ENCODE measurements around the gene CAMK2D. TPM values are rescaled to one million over a fixed set of nuclear protein-coding genes. Genes with fewer than 3 reads are reported as not detected.

CAMK2D gene
- total and polyA plus RNA-seq, 2 experiments from 2014 or later = 4.9 to 14.6 TPM

- DNase-seq (ENCODE audit: low spot score) (no peak), ATAC-seq (no peak)
- H3K79me2 ChIP-seq (replicated peaks; ENCODE audit: insufficient read depth) = no peaks in the 10 kb centered on the region
- H3K27me3 ChIP-seq (ENCODE audit: insufficient read depth) = no peaks in the 10 kb centered on the region
- H3K4me3 ChIP-seq = no peak overlapping the region
- H3K27ac Mint-ChIP-seq = no peak overlapping the region
- no peaks in the 10 kb centered on the region for H3K36me3 ChIP-seq (ENCODE audit: insufficient read depth)
- H4K20me1 ChIP-seq (replicated peaks; ENCODE audit: insufficient read depth) = no peaks in the 10 kb centered on the region
- H3K27ac ChIP-seq (ENCODE audit: low read depth) = no peak overlapping the region
- H3K9me2 ChIP-seq (ENCODE audit: insufficient read depth) = no peaks in the 10 kb centered on the region
- peaks cover 6% of the 10 kb centered on the region for H3K4me1 ChIP-seq (ENCODE audit: insufficient read depth)
- no peak overlapping the region for H3K4me3 Mint-ChIP-seq
- no peaks in the 10 kb centered on the region for H3K36me3 Mint-ChIP-seq (ENCODE audit: low read depth)
- TF ChIP-seq JUNB (IDR thresholded peaks at IDR 0.05; ENCODE audit: unreplicated experiment) = no peak
- no peak for TF ChIP-seq EZH2 (IDR thresholded peaks at IDR 0.05; ENCODE audit: low read depth, unreplicated experiment)
- TF ChIP-seq ETS1 (IDR thresholded peaks at IDR 0.05) = no peak
- no peak for TF ChIP-seq CTCF (conservative IDR thresholded peaks at IDR 0.05; ENCODE audit: low read depth in 2 of 2)
- TF ChIP-seq EZH2phosphoT487 (IDR thresholded peaks at IDR 0.05; ENCODE audit: unreplicated experiment) = no peak
- TF ChIP-seq ZNF331 (CRISPR knock-in tag; IDR thresholded peaks at IDR 0.05; ENCODE audit: low read depth) = no peak
- no peak for TF ChIP-seq REST (IDR thresholded peaks at IDR 0.05; ENCODE audit: unreplicated experiment)
- TF ChIP-seq NANOG (IDR thresholded peaks at IDR 0.05; ENCODE audit: borderline replicate concordance) = no peak
- no peak for TF ChIP-seq CREB1 (CRISPR knock-in tag; IDR thresholded peaks at IDR 0.05; ENCODE audit: low read depth)
- no peak for TF ChIP-seq POLR2AphosphoS5 (IDR thresholded peaks at IDR 0.05; ENCODE audit: low read depth)
- TF ChIP-seq ZNF114 (CRISPR knock-in tag; IDR thresholded peaks at IDR 0.05) = no peak
- TF ChIP-seq, protein P1, sequence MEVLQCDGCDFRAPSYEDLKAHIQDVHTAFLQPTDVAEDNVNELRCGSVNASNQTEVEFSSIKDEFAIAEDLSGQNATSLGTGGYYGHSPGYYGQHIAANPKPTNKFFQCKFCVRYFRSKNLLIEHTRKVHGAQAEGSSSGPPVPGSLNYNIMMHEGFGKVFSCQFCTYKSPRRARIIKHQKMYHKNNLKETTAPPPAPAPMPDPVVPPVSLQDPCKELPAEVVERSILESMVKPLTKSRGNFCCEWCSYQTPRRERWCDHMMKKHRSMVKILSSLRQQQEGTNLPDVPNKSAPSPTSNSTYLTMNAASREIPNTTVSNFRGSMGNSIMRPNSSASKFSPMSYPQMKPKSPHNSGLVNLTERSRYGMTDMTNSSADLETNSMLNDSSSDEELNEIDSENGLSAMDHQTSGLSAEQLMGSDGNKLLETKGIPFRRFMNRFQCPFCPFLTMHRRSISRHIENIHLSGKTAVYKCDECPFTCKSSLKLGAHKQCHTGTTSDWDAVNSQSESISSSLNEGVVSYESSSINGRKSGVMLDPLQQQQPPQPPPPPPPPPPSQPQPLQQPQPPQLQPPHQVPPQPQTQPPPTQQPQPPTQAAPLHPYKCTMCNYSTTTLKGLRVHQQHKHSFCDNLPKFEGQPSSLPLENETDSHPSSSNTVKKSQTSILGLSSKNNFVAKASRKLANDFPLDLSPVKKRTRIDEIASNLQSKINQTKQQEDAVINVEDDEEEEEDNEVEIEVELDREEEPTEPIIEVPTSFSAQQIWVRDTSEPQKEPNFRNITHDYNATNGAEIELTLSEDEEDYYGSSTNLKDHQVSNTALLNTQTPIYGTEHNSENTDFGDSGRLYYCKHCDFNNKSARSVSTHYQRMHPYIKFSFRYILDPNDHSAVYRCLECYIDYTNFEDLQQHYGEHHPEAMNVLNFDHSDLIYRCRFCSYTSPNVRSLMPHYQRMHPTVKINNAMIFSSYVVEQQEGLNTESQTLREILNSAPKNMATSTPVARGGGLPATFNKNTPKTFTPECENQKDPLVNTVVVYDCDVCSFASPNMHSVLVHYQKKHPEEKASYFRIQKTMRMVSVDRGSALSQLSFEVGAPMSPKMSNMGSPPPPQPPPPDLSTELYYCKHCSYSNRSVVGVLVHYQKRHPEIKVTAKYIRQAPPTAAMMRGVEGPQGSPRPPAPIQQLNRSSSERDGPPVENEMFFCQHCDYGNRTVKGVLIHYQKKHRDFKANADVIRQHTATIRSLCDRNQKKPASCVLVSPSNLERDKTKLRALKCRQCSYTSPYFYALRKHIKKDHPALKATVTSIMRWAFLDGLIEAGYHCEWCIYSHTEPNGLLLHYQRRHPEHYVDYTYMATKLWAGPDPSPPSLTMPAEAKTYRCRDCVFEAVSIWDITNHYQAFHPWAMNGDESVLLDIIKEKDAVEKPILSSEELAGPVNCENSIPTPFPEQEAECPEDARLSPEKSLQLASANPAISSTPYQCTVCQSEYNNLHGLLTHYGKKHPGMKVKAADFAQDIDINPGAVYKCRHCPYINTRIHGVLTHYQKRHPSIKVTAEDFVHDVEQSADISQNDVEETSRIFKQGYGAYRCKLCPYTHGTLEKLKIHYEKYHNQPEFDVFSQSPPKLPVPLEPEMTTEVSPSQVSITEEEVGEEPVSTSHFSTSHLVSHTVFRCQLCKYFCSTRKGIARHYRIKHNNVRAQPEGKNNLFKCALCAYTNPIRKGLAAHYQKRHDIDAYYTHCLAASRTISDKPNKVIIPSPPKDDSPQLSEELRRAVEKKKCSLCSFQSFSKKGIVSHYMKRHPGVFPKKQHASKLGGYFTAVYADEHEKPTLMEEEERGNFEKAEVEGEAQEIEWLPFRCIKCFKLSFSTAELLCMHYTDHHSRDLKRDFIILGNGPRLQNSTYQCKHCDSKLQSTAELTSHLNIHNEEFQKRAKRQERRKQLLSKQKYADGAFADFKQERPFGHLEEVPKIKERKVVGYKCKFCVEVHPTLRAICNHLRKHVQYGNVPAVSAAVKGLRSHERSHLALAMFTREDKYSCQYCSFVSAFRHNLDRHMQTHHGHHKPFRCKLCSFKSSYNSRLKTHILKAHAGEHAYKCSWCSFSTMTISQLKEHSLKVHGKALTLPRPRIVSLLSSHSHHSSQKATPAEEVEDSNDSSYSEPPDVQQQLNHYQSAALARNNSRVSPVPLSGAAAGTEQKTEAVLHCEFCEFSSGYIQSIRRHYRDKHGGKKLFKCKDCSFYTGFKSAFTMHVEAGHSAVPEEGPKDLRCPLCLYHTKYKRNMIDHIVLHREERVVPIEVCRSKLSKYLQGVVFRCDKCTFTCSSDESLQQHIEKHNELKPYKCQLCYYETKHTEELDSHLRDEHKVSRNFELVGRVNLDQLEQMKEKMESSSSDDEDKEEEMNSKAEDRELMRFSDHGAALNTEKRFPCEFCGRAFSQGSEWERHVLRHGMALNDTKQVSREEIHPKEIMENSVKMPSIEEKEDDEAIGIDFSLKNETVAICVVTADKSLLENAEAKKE (CRISPR knock-in tag; IDR thresholded peaks at IDR 0.05) = no peak
- no peaks in the 10 kb centered on the region for H3K9me3 Mint-ChIP-seq
- H3K4me1 Mint-ChIP-seq = peaks cover 11% of the 10 kb centered on the region
- no peaks in the 10 kb centered on the region for H3F3A ChIP-seq (replicated peaks; ENCODE audit: low read depth)
- H2AFZ ChIP-seq = no peak overlapping the region
- H3K27me3 Mint-ChIP-seq (ENCODE audit: insufficient read depth, low read depth, poor library complexity) = peaks cover 2% of the 10 kb centered on the region
- H3K4me2 ChIP-seq = no peak overlapping the region
Observed at GRCh38 chr4:113674733-113675132, 86.8 kb downstream of the CAMK2D start.
